Activated CD8-positive, alpha-beta memory T cell treated with anti-CD3 and anti-CD28 coated beads, Interleukin-2, amount 50 U/mL, for 24 hours (primary cell): ENCODE data around the gene WDR27.
"Not testable (repeated sequence)": the region's sequence is repeated elsewhere in the genome, so short reads cannot be mapped to it uniquely, and the experiment has no call there.

Experiments
- DNase-seq: peaks from one replicate; pipeline ENCODE4 v3.0.0-alpha.2; 2020; ENCODE audit errors: extremely low read depth

Gene WDR27

GRCh38 chr6:169640351-169640852, 61.4 kb downstream of the WDR27 start:
- no peak for DNase-seq

GRCh38 chr6:169639653-169640278, 62.1 kb downstream of the WDR27 start:
- DNase-seq, result no peak

- DNase-seq, result no peak
Measured at GRCh38 chr6:169638915-169639314, 62.9 kb downstream of the WDR27 start.

GRCh38 chr6:169638388-169638787, 63.4 kb downstream of the WDR27 start:
- no peak for DNase-seq

GRCh38 chr6:169635345-169635744, 66.5 kb downstream of the WDR27 start:
- DNase-seq, result no peak

- no peak for DNase-seq
Measured at GRCh38 chr6:169632841-169633240, 69.0 kb downstream of the WDR27 start.

GRCh38 chr6:169629256-169629655, 72.6 kb downstream of the WDR27 start:
- DNase-seq, result no peak

- no peak for DNase-seq
Measured at GRCh38 chr6:169627736-169628607, 73.9 kb downstream of the WDR27 start.

- no peak for DNase-seq
Measured at GRCh38 chr6:169626649-169627048, 75.2 kb downstream of the WDR27 start.

- DNase-seq, result no peak
Measured at GRCh38 chr6:169626169-169626568, 75.7 kb downstream of the WDR27 start.

GRCh38 chr6:169625376-169625775, 76.5 kb downstream of the WDR27 start:
- DNase-seq, result no peak

GRCh38 chr6:169624785-169625184, 77.0 kb downstream of the WDR27 start:
- no peak for DNase-seq

- DNase-seq, result no peak
Measured at GRCh38 chr6:169623975-169624374, 77.9 kb downstream of the WDR27 start.

- no peak for DNase-seq
Measured at GRCh38 chr6:169623343-169623742, 78.5 kb downstream of the WDR27 start.

- DNase-seq, result no peak
Measured at GRCh38 chr6:169622618-169623017, 79.2 kb downstream of the WDR27 start.

- no peak for DNase-seq
Measured at GRCh38 chr6:169621311-169621710, 80.5 kb downstream of the WDR27 start.

GRCh38 chr6:169620171-169621130, 81.4 kb downstream of the WDR27 start:
- no peak for DNase-seq

GRCh38 chr6:169619650-169620049, 82.2 kb downstream of the WDR27 start:
- DNase-seq, result no peak

GRCh38 chr6:169618526-169619490, 83.0 kb downstream of the WDR27 start:
- no peak for DNase-seq

GRCh38 chr6:169617562-169617961, 84.3 kb downstream of the WDR27 start:
- no peak for DNase-seq

GRCh38 chr6:169608609-169609008, 93.2 kb downstream of the WDR27 start:
- not testable (repeated sequence) for DNase-seq
